GM18870 (cell line): Measurements from ENCODE around the gene IGSF3.
"Not testable (repeated sequence)": the region's sequence is repeated elsewhere in the genome, so short reads cannot be mapped to it uniquely, and the experiment has no call there.

Source experiments
- ATAC-seq: cut with Tn5 transposase; IDR thresholded peaks from one replicate; pipeline ENCODE4 v1.9.1; 2021; ENCODE audit warnings: moderate library complexity; ENCODE audit not compliant: unreplicated experiment

Gene IGSF3

DNA sequence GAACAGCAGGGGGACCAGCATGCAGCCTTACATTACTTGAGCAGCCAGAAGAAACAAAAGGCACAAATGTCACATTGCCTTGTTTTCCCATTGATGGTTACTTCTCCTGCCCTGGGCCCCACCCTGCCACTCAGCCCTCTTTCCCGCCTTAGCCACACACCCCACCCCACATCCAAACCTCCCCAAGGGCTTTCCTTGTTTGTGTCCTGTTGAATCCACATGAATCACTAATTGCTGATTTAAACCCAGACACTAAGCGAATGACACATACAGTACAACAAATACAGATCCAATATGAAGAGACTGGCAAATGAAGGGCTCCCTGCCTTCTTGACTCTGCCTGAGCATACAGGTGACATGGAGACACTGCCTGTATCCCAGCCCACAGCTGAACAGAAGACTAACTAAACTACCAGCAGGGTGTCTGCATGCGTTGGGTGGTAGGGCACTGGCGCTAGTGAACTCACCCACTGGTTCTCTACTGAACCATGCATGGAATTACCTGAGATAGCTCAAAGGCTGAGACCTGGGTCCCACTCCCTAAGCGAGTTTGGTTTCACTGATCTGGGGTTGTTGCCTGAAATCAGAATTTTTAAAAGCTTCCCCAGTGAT lies 3.1 kb downstream of the IGSF3 start:
- no peak for ATAC-seq

- ATAC-seq = no peak
Measured at GRCh38 chr1:116663821-116664220, 3.7 kb downstream of the IGSF3 start.

GRCh38 chr1:116661633-116662032 lies 5.9 kb downstream of the IGSF3 start:
- no peak for ATAC-seq

DNA sequence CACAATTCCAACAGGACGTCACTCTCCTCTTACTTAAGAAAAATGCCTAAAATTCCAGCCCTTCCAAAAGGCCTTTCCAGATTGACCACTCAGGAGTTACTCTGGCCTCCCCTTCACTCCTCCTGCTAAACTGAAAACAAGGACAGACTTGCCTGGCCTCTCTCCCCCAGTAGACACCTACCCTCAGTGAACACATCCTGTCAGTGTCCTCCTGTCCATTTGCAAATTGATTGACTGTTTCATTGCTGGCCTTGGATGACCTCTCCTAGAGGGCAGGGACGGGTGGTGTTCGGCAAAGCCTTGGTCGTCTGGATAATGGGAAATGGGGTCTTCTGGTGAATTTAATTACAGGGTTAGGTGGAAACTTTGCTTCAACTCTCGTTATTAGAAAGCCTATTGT lies 8.9 kb downstream of the IGSF3 start:
- ATAC-seq = not testable (repeated sequence)

DNA sequence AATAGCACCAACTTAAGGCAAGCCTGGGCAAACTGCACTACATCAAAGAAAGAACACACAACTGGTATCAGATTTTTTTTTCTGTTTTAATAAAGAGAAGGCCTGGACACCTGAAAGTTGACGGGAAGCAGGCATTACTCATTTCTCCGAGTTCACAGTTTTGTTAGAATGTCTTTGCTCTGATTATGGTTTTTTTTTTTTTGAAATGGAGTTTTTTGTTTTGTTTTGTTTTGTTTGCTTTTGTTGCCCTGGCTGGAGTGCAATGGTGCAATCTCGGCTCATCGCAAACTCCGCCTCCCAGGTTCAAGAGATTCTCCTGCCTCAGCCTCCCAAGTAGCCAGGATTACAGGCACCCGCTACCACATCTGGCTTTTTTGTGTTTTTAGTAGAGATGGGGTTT lies 9.7 kb downstream of the IGSF3 start:
- ATAC-seq = not testable (repeated sequence)

DNA sequence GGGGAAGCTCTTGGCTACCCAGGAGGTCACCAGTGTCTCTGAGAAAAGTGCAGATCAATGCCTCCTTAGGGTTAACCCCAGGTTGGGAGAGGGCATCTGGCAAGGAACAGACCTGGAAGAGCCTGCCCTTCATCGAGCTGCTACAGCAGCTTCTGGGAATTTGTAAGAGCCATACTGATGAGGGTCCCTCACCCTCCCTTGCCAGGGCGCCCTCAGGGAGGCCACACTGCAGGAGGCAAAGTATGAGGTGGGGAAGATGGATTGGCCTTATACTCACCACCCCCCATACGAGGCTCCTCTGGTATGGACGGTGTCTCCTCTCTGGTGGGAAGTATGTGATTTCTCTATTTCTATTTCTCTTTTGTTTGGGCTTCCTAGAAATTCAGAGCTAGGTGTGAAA lies 13.2 kb downstream of the IGSF3 start:
- ATAC-seq = no peak

DNA sequence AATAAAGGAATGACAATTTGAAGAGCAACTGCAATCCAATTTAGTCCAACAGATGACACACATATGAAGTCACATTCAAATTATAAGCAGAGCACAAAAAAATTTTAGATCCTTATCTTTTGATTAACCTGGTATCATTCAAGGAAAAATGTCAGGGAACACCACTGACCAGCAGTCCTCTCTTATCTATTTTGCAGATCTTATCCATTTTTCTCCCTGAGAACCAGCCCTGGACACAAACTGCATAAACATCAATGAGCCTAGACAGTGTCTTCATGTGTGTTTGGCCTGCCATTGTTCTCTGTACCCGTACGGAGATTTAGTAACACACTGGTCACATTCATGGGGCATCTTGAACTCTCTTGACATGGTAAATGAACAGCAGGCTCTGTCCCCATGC lies 14.9 kb downstream of the IGSF3 start:
- ATAC-seq = not testable (repeated sequence)

- ATAC-seq = not testable (repeated sequence)
Measured at GRCh38 chr1:116650781-116651180, 16.8 kb downstream of the IGSF3 start.

DNA sequence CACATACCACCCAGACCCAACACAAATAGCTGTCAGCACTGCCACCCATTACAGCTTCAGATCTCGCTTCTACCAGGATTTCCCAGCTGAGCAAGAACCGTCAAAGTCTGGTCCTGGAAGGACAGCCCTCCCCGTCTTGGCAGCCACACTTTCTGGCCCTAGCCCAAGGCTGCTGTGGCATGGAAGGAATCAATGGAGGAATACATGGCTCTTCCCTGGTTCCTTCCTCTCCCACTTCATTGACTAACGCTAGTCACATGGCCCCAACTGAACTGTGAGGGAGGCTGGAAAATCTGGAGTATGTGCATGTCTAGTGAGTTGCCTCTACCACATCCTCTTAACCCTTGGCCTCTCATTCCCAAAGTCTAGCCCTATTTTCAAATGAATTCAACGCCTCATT lies 18.5 kb downstream of the IGSF3 start:
- not testable (repeated sequence) for ATAC-seq

DNA sequence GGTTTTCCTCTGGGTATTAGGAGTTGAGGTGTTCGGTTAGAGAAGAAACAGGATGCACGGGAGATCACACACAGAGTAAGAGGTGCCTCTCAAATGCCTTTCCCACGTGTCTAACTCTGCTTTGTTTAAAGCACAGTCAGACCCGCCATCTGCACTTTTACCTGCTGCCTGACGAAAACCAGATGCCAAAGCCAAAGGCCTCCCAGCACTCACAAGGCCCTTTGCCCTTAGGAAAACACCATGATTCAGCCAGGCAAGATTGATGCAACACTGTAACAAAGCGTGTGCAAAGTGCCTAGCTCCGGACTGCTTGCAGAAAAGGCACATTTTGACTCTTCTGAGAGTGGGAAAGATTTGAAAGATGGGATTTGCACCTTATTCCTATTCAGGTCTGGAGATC lies 19.2 kb downstream of the IGSF3 start:
- not testable (repeated sequence) for ATAC-seq

DNA sequence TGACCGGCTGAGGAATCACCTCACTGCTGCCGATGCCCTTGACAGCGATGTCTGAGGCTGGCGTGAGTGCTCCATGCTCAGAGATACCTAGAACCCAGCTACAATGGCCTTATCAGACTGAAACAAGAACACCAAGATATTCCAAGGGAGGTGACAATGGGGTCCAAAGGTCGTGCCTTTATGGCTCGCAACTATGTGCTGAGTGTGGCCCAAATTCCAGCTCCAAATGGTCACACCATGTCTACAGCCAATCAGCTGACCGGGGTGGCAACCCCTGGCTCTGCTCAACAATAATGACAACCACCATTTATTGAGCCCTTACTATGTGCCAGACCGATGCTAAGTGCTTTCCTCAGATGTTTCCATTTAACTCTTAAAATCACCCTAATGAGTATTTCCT lies 20.3 kb downstream of the IGSF3 start:
- ATAC-seq = not testable (repeated sequence)

DNA sequence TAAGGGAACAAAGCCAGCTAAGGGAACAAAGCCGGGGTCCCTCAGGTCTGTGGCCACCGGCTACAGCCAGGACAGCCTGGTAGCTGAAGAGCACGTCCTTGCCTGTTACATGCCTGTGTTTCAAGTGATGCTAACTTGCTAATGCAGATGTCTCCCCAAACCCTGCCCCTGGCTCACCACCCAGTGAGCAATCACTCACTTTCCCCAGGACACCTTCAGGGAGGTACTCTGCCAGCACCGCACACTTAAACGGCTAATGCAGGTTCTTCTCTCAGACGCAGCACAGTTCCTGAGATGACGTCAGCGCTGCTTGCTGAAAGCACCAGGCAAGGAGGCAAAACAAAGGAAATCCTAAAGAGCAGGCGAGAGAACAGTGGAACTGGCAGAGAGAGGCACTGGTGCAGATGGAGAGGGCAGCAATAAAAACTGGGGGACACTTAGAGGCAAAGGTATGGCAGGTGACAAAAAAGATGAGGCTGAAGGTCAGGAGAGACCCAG lies 20.8 kb downstream of the IGSF3 start:
- ATAC-seq = not testable (repeated sequence)

DNA sequence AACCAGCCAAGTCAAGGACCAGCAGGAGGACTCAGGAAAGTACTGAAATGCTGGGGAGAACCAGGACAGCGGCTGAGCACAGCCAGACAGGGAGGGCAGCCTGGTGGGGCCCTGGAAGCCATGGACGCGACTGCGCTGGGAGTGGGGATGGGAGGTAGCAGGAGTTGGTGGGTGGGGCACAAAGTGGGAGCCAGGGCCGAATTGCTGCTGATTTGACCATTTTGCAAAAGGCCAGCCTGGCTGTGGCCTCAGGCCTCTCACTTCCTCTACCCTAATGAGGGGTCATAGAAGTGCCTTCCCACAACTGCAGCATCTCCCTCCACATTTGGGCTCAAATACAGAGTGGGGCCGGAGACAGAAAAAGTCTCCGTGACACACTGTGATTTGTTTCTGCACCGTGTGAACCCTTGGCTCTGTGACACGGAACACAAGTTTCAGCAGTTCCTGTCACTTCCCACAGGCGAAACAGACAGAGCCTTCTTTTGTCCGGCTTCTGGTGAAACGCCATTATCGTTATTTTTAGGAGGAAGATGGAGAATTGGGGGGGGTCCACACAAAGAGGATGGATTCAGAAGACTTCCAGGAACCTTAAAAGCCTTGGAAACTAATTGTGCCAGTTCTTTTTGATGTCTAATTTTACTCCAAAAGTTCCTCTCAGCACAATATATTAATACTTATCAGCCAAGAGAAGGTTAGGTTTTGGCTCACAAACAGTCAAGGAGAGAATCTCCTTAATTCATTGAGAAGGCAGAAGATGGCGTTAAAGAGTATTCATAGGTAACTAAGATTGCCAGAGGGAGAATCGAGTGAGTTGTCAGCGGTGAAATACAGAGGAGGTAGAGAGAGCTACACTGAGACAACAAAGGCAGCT lies 21.5 kb downstream of the IGSF3 start:
- not testable (repeated sequence) for ATAC-seq

DNA sequence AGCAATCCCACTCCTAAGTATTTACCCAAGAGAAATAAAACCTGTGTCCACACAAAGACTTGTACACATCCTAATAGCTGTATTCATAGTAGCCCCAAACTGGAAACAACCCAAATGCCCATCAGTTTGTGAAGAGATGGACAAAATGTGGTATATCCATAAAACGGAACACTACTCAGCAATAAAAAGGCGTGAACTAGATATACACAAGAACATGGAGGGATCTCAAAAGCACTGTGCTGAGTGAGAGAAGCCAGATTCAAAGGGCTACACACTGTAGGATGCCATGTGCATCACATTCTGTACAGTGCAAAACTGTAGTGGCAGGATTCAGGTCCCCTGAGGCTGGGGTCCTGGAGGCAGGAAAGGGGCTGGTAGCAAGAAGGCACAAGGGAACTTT lies 22.5 kb downstream of the IGSF3 start:
- ATAC-seq = not testable (repeated sequence)

DNA sequence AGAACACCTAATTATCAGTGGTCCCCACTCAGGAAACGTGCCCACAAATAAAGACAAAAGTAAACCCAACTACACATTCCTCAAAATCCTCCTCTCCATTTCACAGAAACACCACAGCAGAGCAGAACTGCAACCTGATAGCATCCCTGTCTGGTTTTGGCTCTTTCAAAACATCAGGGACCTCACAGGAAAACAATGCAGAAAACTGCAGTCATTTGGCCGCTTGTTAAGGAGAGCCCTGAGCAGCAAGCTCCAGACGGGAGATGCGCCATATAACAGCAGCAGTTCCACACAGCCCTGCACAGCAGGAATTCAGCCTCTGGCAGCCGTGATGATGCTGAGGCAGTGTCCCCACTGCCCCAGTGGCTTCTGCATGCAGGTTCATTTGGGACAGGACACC lies 23.4 kb downstream of the IGSF3 start:
- not testable (repeated sequence) for ATAC-seq

DNA sequence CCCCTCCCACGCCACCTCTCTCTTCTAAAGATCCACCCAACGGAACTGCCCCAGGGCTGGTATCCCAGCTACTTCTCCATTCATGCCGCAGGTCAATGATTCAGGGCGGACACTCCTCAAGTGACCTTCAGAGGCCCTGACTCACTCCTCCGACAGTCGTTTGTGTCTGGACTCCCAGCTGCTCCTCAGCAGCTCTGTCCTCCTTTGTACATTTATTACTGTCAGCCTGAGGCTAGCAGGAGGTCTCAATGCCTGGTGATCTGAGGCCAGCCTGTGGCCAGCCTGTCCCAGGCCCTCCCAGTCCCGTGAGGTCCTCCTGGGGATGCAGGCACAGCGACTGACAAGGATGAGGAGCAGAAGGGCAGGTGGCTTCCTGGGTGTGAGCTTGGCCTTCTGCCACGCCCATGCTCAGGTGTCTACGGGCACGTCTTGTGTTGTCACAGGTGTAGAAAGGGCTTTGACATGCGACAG lies 24.2 kb downstream of the IGSF3 start:
- ATAC-seq = not testable (repeated sequence)

- ATAC-seq = not testable (repeated sequence)
Measured at GRCh38 chr1:116642311-116643280, 24.9 kb downstream of the IGSF3 start.

DNA sequence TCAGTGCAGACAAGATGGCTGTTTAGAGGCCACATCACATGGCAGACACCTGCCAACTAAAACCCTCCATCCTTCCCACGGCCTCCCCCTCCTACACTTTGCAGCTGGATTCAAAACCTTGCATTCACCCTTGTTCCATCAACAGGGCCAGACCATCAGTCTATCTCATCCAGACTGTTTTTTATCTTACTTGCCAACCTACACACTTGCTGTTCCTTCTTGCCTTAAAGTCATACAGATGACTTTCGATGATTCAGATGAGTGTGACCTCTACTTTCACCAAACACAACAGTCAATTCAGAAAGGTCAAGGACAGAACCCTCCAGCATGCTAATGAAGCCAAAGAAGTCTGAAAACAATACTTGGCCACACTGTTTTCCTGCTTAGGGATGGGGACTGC lies 29.9 kb downstream of the IGSF3 start:
- ATAC-seq = not testable (repeated sequence)

DNA sequence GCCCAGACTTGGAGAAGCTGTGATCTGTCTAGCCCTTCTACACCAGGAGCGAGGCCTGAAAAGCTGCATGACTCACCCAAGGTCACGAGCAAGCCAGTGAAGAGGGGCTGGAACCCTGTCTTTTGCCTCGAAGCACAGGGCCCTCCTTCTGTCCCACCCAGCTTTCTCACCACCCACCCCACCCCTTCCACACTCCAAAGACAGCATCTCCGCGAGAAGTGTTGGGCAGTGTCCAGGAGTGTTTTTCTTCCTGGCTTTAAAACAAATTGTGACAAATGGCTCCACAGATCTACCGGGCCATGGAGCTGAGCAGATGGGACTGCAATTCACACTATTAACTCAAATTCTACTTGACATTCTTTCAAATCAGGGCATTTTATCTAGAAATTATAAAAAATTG lies 30.9 kb downstream of the IGSF3 start:
- ATAC-seq = not testable (repeated sequence)

DNA sequence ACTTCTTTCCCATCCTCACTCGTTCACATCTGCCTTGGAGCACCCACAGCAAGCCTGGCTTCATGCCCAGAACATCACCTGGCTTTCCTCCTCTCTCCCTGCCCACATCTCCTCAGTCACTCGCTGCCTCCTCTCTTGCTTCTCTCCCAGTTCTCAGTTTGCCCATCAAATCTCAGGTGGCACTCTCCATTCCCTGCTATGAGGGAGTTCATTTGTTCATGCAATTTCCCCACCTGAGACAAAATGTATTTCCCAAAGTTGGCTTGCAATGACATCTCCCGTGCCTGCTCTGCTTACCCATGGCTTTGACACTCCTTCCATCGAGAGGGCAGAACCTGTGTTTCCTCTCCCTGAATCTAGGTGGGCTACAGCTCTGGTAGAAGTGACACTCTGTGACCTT lies 33.1 kb downstream of the IGSF3 start:
- ATAC-seq = not testable (repeated sequence)
